Panc1 (cell line): ENCODE results near the gene LRPPRC. TPM values are rescaled to one million over a fixed set of nuclear protein-coding genes. Genes with fewer than 3 reads are reported as not detected.

ENCODE experiments used
- ATAC-seq: fragments of 200-7000 bp; cut with Tn5 transposase; 2 replicates; pipeline ENCODE4 v1.9.1; 2020; ENCODE audit warnings: mild to moderate bottlenecking, moderate library complexity
- Bru-seq: library from RNA; stranded (reverse); fragments of 400-500 nt; gene quantifications from one replicate; lab custom pipeline; 2021; lab: Mats Ljungman, UMichigan
- BruChase-seq, 2 experiments: library from RNA; stranded (reverse); fragments of 400-500 nt; gene quantifications; one replicate each; lab custom pipeline; 2021; lab: Mats Ljungman, UMichigan
- BruUV-seq: library from RNA; stranded (reverse); fragments of 400-500 nt; replicated peaks from 2 replicates; lab custom pipeline; 2021; lab: Mats Ljungman, UMichigan
- CTCF ChIA-PET: fragments of 300-600 bp; sonication (Branson Sonifier 250); formaldehyde crosslinking; loops from one replicate; lab custom pipeline; 2022; ENCODE audit warnings: antibody characterized with exemption; lab: Charles Lee
- POLR2A ChIA-PET: fragments of 300-600 bp; sonication (Branson Sonifier 250); formaldehyde crosslinking; loops from one replicate; lab custom pipeline; 2022; ENCODE audit warnings: antibody characterized with exemption; lab: Charles Lee
- DNase-seq: peaks from one replicate; pipeline ENCODE4 v3.0.0-alpha.2; 2010; ENCODE audit warnings: low read depth, low spot score
- H3K27ac ChIP-seq: 2 replicates; pipeline ENCODE4 v1.5.1; 2011; ENCODE audit warnings: mild to moderate bottlenecking, low read length, inconsistent platforms
- H3K27me3 ChIP-seq: fragments of 200-500 bp; sonication (Bioruptor generic); 2 replicates; pipeline ENCODE4 v1.6.0; 2014; ENCODE audit warnings: low read length, inconsistent platforms; ENCODE audit not compliant: control insufficient read depth, insufficient read depth
- H3K36me3 ChIP-seq: fragments of 200-500 bp; sonication (Bioruptor generic); 2 replicates; pipeline ENCODE4 v1.5.1; 2014; ENCODE audit warnings: inconsistent platforms, mild to moderate bottlenecking, low read length, moderate library complexity; ENCODE audit not compliant: control insufficient read depth, insufficient read depth
- H3K4me1 ChIP-seq: 2 replicates; pipeline ENCODE4 v1.5.1; 2011; ENCODE audit warnings: inconsistent platforms, mild to moderate bottlenecking, low read length, moderate library complexity; ENCODE audit not compliant: control insufficient read depth, insufficient read depth
- H3K4me3 ChIP-seq, 2 experiments: 2 replicates each; pipeline ENCODE4 v1.5.1; 2011 to 2012; ENCODE audit warnings: low read depth in 2 of 2, low read length in 2 of 2, mild to moderate bottlenecking in 2 of 2, inconsistent platforms in 1 of 2, moderate library complexity in 1 of 2
- H3K9me3 ChIP-seq: fragments of 200-500 bp; sonication (Bioruptor generic); 2 replicates; pipeline ENCODE4 v1.5.1; 2014; ENCODE audit warnings: low read depth, mild to moderate bottlenecking, inconsistent platforms, low read length, moderate library complexity; ENCODE audit not compliant: control insufficient read depth, insufficient read depth
- POLR2AphosphoS5 ChIP-seq: IDR thresholded peaks from 2 replicates; pipeline ENCODE4 v1.6.1; 2012; ENCODE audit warnings: mild to moderate bottlenecking, low read depth, low read length, moderate library complexity
- SIN3A ChIP-seq: IDR thresholded peaks from 2 replicates; pipeline ENCODE4 v1.6.1; 2012; ENCODE audit warnings: low read depth, mild to moderate bottlenecking, low read length, moderate library complexity, borderline replicate concordance; ENCODE audit not compliant: insufficient read depth
- TCF7L2 ChIP-seq: IDR thresholded peaks from 2 replicates; pipeline ENCODE4 v1.6.1; 2011; ENCODE audit warnings: mild to moderate bottlenecking, low read depth, low read length, inconsistent platforms
- in situ Hi-C: cut with HindIII; loops from 2 replicates; pipeline ENCODE4 v1.10.0; 2016; ENCODE audit warnings: low sequenced_read_pairs, low pct_unique_long_range_greater_than_20kb
- intact Hi-C: fragments of 100-400 bp; cut with micrococcal nuclease; formaldehyde crosslinking; loops from one replicate; pipeline ENCODE4 v1.10.0; 2022; ENCODE audit not compliant: unreplicated experiment
- long read RNA-seq: library from polyadenylated mRNA; unstranded; transcript quantifications from one replicate; pipeline ENCODE4 v2.0.0, GENCODE V29; 2021; ENCODE audit not compliant: unreplicated experiment
- polyA plus RNA-seq: library from polyadenylated mRNA; unstranded; fragments of >200 nt; gene quantifications from one replicate; pipeline ENCODE4 v1.2.1, GENCODE V29; 2012; ENCODE audit warnings: missing spikeins; ENCODE audit not compliant: insufficient read length
- total RNA-seq: library from RNA; stranded (reverse); gene quantifications from one replicate; pipeline ENCODE4 v1.2.1, GENCODE V29; 2021; ENCODE audit not compliant: unreplicated experiment
- TF ChIP-seq, protein P1 (sequence below), 2 experiments: IDR thresholded peaks; 2 replicates each; pipeline ENCODE4 v1.6.1; 2011 to 2012; ENCODE audit warnings: low read depth in 2 of 2, control low read depth in 1 of 2, low read length in 1 of 2, mild to moderate bottlenecking in 1 of 2, moderate library complexity in 1 of 2; ENCODE audit not compliant: insufficient read depth in 1 of 2
- TF ChIP-seq, protein P2 (sequence below): fragments of 450-650 bp; IDR thresholded peaks from 2 replicates; pipeline ENCODE4 v1.5.1; 2017; ENCODE audit warnings: mild to moderate bottlenecking

The LRPPRC gene
- total RNA-seq (207 TPM), Bru-seq, nascent RNA (percentile 98 among the genes with signal in this experiment), BruChase-seq, experiment 1, labeled RNA remaining after a 2-hour chase (percentile 97 among the genes with signal in this experiment), BruChase-seq, experiment 2, labeled RNA remaining after a 6-hour chase (percentile 97 among the genes with signal in this experiment)
- polyA plus RNA-seq = 118 TPM
- long read RNA-seq, full-length matches to known transcripts = 589 of 826 reads
- long read RNA-seq, partial matches to known transcripts = 147 of 826 reads
- long read RNA-seq, other reads (novel, unspliced or antisense) = 90 of 826 reads

DNA sequence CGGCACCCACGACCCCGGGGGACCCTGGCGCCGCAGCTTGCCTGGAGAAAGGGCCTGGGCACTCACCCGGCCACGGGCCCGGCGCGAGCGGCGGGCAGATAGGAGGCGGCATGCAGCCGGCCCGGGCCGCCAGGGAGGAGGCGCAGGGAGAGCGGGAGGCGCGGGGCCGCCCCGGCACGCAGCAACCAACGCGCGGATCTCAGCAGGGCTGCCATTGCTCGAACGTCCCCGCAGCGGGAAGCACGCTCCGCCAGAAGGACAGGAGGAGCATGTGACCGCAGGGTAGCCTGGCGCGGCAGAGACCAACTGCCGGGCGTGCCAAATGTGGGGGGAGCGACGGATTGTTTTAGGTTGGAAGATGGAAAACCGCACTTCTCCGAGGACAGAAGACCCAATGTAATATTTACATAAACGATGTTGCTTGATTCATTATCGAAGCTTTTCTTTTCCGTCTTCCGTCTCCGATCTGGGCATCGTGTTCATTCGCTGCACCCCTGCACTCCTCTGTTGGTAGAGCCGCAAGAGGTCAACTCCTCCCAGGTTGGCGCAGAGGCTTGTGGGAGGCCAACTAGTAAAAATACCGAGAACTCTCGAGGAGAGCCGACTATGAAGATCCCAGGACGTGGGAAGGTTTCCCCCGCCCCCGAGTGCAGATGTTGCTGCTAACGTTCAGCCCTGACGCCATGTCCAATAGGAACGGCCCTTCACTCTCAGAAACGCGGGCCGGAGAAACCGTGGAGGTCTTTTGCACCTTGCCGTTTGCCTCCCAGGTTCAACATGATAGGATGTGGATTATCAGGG lies at the start of gene LRPPRC:
TSS of gene LRPPRC (minus strand) at position 257 of the 801 bp plus-strand sequence. CDS start at position 215, 42 bp downstream.
- no TSS peak for BruUV-seq
- CTCF ChIA-PET = interaction anchor here (0.6 kb wide), 2 partner anchors 8 to 26 kb away, joined by 3 to 9 read pairs; no protein-coding TSS in a partner anchor
- H3K4me1 ChIP-seq = peaks cover 23% of the 10 kb centered on the region
- TF ChIP-seq POLR2AphosphoS5 (peak; percentile 98), TCF7L2 (peak; percentile 33; the same call in 1 of the 2 replicates), SIN3A (peak; percentile 74; the same call in 1 of the 2 replicates)
- TF ChIP-seq, protein P1, sequence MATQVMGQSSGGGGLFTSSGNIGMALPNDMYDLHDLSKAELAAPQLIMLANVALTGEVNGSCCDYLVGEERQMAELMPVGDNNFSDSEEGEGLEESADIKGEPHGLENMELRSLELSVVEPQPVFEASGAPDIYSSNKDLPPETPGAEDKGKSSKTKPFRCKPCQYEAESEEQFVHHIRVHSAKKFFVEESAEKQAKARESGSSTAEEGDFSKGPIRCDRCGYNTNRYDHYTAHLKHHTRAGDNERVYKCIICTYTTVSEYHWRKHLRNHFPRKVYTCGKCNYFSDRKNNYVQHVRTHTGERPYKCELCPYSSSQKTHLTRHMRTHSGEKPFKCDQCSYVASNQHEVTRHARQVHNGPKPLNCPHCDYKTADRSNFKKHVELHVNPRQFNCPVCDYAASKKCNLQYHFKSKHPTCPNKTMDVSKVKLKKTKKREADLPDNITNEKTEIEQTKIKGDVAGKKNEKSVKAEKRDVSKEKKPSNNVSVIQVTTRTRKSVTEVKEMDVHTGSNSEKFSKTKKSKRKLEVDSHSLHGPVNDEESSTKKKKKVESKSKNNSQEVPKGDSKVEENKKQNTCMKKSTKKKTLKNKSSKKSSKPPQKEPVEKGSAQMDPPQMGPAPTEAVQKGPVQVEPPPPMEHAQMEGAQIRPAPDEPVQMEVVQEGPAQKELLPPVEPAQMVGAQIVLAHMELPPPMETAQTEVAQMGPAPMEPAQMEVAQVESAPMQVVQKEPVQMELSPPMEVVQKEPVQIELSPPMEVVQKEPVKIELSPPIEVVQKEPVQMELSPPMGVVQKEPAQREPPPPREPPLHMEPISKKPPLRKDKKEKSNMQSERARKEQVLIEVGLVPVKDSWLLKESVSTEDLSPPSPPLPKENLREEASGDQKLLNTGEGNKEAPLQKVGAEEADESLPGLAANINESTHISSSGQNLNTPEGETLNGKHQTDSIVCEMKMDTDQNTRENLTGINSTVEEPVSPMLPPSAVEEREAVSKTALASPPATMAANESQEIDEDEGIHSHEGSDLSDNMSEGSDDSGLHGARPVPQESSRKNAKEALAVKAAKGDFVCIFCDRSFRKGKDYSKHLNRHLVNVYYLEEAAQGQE (IDR thresholded peaks at IDR 0.05; ENCODE audit: insufficient read depth in 1 of 2, low read depth in 2 of 2, low read length in 1 of 2) = 0 out of 4 replicates have a peak, but pooled peaks of 1 of the 2 experiments have one; percentile 22
- TF ChIP-seq, protein P2, sequence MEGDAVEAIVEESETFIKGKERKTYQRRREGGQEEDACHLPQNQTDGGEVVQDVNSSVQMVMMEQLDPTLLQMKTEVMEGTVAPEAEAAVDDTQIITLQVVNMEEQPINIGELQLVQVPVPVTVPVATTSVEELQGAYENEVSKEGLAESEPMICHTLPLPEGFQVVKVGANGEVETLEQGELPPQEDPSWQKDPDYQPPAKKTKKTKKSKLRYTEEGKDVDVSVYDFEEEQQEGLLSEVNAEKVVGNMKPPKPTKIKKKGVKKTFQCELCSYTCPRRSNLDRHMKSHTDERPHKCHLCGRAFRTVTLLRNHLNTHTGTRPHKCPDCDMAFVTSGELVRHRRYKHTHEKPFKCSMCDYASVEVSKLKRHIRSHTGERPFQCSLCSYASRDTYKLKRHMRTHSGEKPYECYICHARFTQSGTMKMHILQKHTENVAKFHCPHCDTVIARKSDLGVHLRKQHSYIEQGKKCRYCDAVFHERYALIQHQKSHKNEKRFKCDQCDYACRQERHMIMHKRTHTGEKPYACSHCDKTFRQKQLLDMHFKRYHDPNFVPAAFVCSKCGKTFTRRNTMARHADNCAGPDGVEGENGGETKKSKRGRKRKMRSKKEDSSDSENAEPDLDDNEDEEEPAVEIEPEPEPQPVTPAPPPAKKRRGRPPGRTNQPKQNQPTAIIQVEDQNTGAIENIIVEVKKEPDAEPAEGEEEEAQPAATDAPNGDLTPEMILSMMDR = no peak
- intact Hi-C loops = no loop called here
- H3K36me3 ChIP-seq = peaks cover 32% of the 10 kb centered on the region
- peak within 1 kb of the TSS; percentile 91 for H3K27ac ChIP-seq
- DNase-seq = peak; percentile 88
- no peaks in the 10 kb centered on the region for H3K27me3 ChIP-seq
- peak; percentile 96 for ATAC-seq
- in situ Hi-C loops = no loop called here
- POLR2A ChIA-PET = no interaction called here
- H3K4me3 ChIP-seq = peak within 1 kb of the TSS; percentile 91 to 97
- H3K9me3 ChIP-seq = no peaks in the 10 kb centered on the region

DNA sequence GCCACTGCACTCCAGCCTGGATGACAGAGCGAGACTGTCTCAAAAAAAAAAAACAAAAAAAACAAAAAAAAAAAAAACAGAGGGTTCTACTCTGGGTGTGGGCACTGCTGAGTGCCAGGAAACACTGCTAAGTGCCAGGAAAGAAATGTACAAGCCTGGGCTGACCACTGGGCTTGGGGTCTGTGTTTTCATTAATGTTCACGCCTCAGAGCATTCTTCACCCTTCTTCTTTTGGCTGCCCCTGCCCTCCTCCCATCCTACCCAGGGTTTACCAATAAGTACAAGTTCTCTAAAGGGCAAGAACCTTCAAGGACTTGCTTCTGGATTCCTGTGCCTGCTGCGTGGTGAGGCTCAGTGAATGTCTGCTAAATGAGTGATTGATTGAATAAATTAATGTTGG lies 49.3 kb upstream of the LRPPRC start:
- H3K27me3 ChIP-seq = no peaks in the 10 kb centered on the region
- H3K9me3 ChIP-seq = no peaks in the 10 kb centered on the region
- H3K27ac ChIP-seq = no peak overlapping the region
- in situ Hi-C loops = no loop called here
- BruUV-seq = no TSS peak
- H3K4me1 ChIP-seq = 0 out of 2 replicates have a peak, but pooled peaks cover 4% of the 10 kb centered on the region
- H3K4me3 ChIP-seq = no peak overlapping the region
- H3K36me3 ChIP-seq = no peaks in the 10 kb centered on the region
- DNase-seq (no peak), ATAC-seq (no peak)
- ChIA-PET CTCF (interaction anchor here (0.6 kb wide), 1 partner anchor 312 kb away, joined by 3 read pairs; no protein-coding TSS in a partner anchor), POLR2A (no interaction called here)
- intact Hi-C loops = loop anchor here (10.0 kb wide), 2 partner anchors 430 to 910 kb away; no protein-coding TSS in a partner anchor
- TF ChIP-seq SIN3A = no peak
- no peak for TF ChIP-seq POLR2AphosphoS5
- no peak for TF ChIP-seq TCF7L2
- TF ChIP-seq, protein P1 (IDR thresholded peaks at IDR 0.05; ENCODE audit: insufficient read depth in 1 of 2, low read depth in 2 of 2, low read length in 1 of 2) = no peak
- TF ChIP-seq, protein P2 = no peak
